H9 (cell line): Measurements from ENCODE around the gene ABCC12. TPM values are rescaled to one million over a fixed set of nuclear protein-coding genes. Genes with fewer than 3 reads are reported as not detected.

ENCODE experiments used
- DNase-seq: peaks from one replicate; pipeline ENCODE4 v3.0.0-alpha.2; 2017
- H2AFZ ChIP-seq: one replicate; pipeline ENCODE4 v1.6.1; 2013; ENCODE audit warnings: mild to moderate bottlenecking, low read length, control low read depth, moderate library complexity
- H2AK5ac ChIP-seq: 2 replicates; pipeline ENCODE4 v1.6.1; 2013; ENCODE audit warnings: low read length, control low read depth, mixed read lengths; ENCODE audit not compliant: insufficient read length
- H2BK120ac ChIP-seq: one replicate; pipeline ENCODE4 v1.6.1; 2013; ENCODE audit warnings: low read depth, mild to moderate bottlenecking, low read length, control low read depth, inconsistent platforms; ENCODE audit not compliant: poor library complexity, severe bottlenecking
- H2BK12ac ChIP-seq: 2 replicates; pipeline ENCODE4 v1.6.1; 2013; ENCODE audit warnings: low read length, control low read depth, mixed read lengths, low read depth; ENCODE audit not compliant: insufficient read length
- H2BK15ac ChIP-seq: 2 replicates; pipeline ENCODE4 v1.6.1; 2013; ENCODE audit warnings: low read depth, low read length, control low read depth
- H2BK20ac ChIP-seq: one replicate; pipeline ENCODE4 v1.6.1; 2013; ENCODE audit warnings: low read depth, mild to moderate bottlenecking, low read length, control low read depth, inconsistent platforms; ENCODE audit not compliant: poor library complexity, severe bottlenecking
- H2BK5ac ChIP-seq: 2 replicates; pipeline ENCODE4 v1.6.1; 2013; ENCODE audit warnings: low read length, control low read depth, mixed read lengths; ENCODE audit not compliant: insufficient read length
- H3K14ac ChIP-seq: 2 replicates; pipeline ENCODE4 v1.6.1; 2013; ENCODE audit warnings: low read length, control low read depth; ENCODE audit not compliant: insufficient read depth
- H3K18ac ChIP-seq: 2 replicates; pipeline ENCODE4 v1.6.1; 2013; ENCODE audit warnings: low read depth, mild to moderate bottlenecking, mixed read lengths, low read length, control low read depth; ENCODE audit not compliant: insufficient read length
- H3K23ac ChIP-seq: 2 replicates; pipeline ENCODE4 v1.6.1; 2013; ENCODE audit warnings: low read length, control low read depth, mixed read lengths, low read depth; ENCODE audit not compliant: insufficient read length
- H3K23me2 ChIP-seq: 2 replicates; pipeline ENCODE4 v1.6.1; 2013; ENCODE audit warnings: low read depth, mild to moderate bottlenecking, mixed read lengths, low read length, control low read depth; ENCODE audit not compliant: insufficient read length, poor library complexity, severe bottlenecking
- H3K27ac ChIP-seq: 2 replicates; pipeline ENCODE4 v1.5.1; 2013; ENCODE audit warnings: low read length, control low read depth, mixed read lengths, low read depth; ENCODE audit not compliant: insufficient read length
- H3K27me3 ChIP-seq: 2 replicates; pipeline ENCODE4 v1.6.1; 2013; ENCODE audit warnings: low read length, control low read depth, inconsistent platforms; ENCODE audit not compliant: insufficient read depth
- H3K4ac ChIP-seq: 2 replicates; pipeline ENCODE4 v1.6.1; 2013; ENCODE audit warnings: low read depth, mild to moderate bottlenecking, control low read depth, inconsistent platforms, low read length, moderate library complexity
- H3K4me1 ChIP-seq: 2 replicates; pipeline ENCODE4 v1.6.1; 2013; ENCODE audit warnings: low read length, control low read depth, inconsistent platforms; ENCODE audit not compliant: insufficient read depth
- H3K4me2 ChIP-seq: 2 replicates; pipeline ENCODE4 v1.6.1; 2013; ENCODE audit warnings: low read length, control low read depth, mixed read lengths; ENCODE audit not compliant: insufficient read length, insufficient read depth
- H3K56ac ChIP-seq: 2 replicates; pipeline ENCODE4 v1.6.1; 2013; ENCODE audit warnings: low read depth, mild to moderate bottlenecking, mixed read lengths, low read length, control low read depth; ENCODE audit not compliant: insufficient read length
- H3K79me1 ChIP-seq: 2 replicates; pipeline ENCODE4 v1.6.1; 2013; ENCODE audit warnings: low read depth, mild to moderate bottlenecking, moderate library complexity, low read length, control low read depth, inconsistent platforms; ENCODE audit not compliant: insufficient read depth, poor library complexity, severe bottlenecking
- H3K79me2 ChIP-seq: 2 replicates; pipeline ENCODE4 v1.6.1; 2013; ENCODE audit warnings: low read length, control low read depth, inconsistent platforms; ENCODE audit not compliant: insufficient read depth
- H3K9ac ChIP-seq: 2 replicates; pipeline ENCODE4 v1.6.1; 2013; ENCODE audit warnings: low read length, control low read depth, mixed read lengths; ENCODE audit not compliant: insufficient read length; ENCODE audit errors: extremely low read depth
- H3K9me3 ChIP-seq: one replicate; pipeline ENCODE4 v1.6.1; 2013; ENCODE audit warnings: low read depth, low read length, inconsistent platforms; ENCODE audit not compliant: control insufficient read depth
- H3T11ph ChIP-seq: one replicate; pipeline ENCODE4 v1.6.1; 2013; ENCODE audit warnings: mild to moderate bottlenecking, low read length, control low read depth, inconsistent platforms
- H4K20me1 ChIP-seq: one replicate; pipeline ENCODE4 v1.6.1; 2013; ENCODE audit not compliant: control insufficient read depth, insufficient read length, insufficient read depth
- H4K5ac ChIP-seq: 2 replicates; pipeline ENCODE4 v1.6.1; 2013; ENCODE audit warnings: low read depth, mild to moderate bottlenecking, mixed read lengths, low read length, control low read depth; ENCODE audit not compliant: insufficient read length
- H4K8ac ChIP-seq: replicated peaks from 2 replicates; pipeline ENCODE4 v1.6.1; 2013; ENCODE audit warnings: low read length, control low read depth, mixed read lengths, low read depth; ENCODE audit not compliant: insufficient read length
- H4K91ac ChIP-seq: 2 replicates; pipeline ENCODE4 v1.6.1; 2013; ENCODE audit warnings: low read depth, mild to moderate bottlenecking, moderate library complexity, mixed read lengths, low read length, control low read depth; ENCODE audit not compliant: insufficient read length
- H3K27ac Mint-ChIP-seq, 3 experiments: 2 replicates in 2 of 3; 3 replicates in 1 of 3; pipeline ENCODE4 v1.8.0; 2020 to 2021; ENCODE audit warnings: mixed read lengths in 3 of 3, mild to moderate bottlenecking in 1 of 3, moderate library complexity in 1 of 3
- H3K27me3 Mint-ChIP-seq: 2 replicates; pipeline ENCODE4 v1.8.0; 2021; ENCODE audit warnings: low read depth, mild to moderate bottlenecking, moderate library complexity, mixed read lengths
- H3K36me3 Mint-ChIP-seq, 3 experiments: 2 replicates in 2 of 3; 3 replicates in 1 of 3; pipeline ENCODE4 v1.8.0; 2020 to 2021; ENCODE audit warnings: low read depth in 3 of 3, mixed read lengths in 3 of 3; ENCODE audit not compliant: insufficient read depth in 1 of 3
- H3K4me1 Mint-ChIP-seq, 2 experiments: 2 replicates each; pipeline ENCODE4 v1.8.0; 2020; ENCODE audit warnings: mixed read lengths in 2 of 2
- H3K4me3 Mint-ChIP-seq, 2 experiments: 2 replicates in 1 of 2; 3 replicates in 1 of 2; pipeline ENCODE4 v1.8.0; 2020 to 2021; ENCODE audit warnings: mild to moderate bottlenecking in 2 of 2, mixed read lengths in 2 of 2, moderate library complexity in 1 of 2
- H3K9me3 Mint-ChIP-seq, 2 experiments: 2 replicates in 1 of 2; 3 replicates in 1 of 2; pipeline ENCODE4 v1.8.0; 2020; ENCODE audit warnings: mild to moderate bottlenecking in 2 of 2, mixed read lengths in 2 of 2, moderate library complexity in 1 of 2
- CTCF ChIP-seq: fragments of 200-600 bp; sonication (generic); conservative IDR thresholded peaks from 3 replicates; pipeline ENCODE4 v1.8.0; 2021; ENCODE audit warnings: antibody characterized with exemption, mild to moderate bottlenecking
- WGBS: extraction: QIAGEN DNeasy Blood & Tissue Kit; methylation state at CpG from one replicate; pipeline ENCODE4 v1.1.7; 2013; ENCODE audit warnings: missing lambda C conversion rate, low lambda C conversion rate, mixed read lengths; ENCODE audit not compliant: insufficient read length; ENCODE audit errors: extremely low coverage; 5-methylcytosine and 5-hydroxymethylcytosine counted together
- total RNA-seq: library from RNA; stranded (reverse); gene quantifications from 2 replicates; pipeline ENCODE4 v1.2.1, GENCODE V29; 2021

ABCC12 gene
- total RNA-seq, 1 experiment from 2014 or later: 0.09 TPM

GRCh38 chr16:48188449-48189102, 32.8 kb upstream of the ABCC12 start:
- no peak overlapping the region for H4K8ac ChIP-seq
- H4K5ac ChIP-seq: no peak overlapping the region
- no peak overlapping the region for H3T11ph ChIP-seq
- no peaks in the 10 kb centered on the region for H3K79me2 ChIP-seq
- H3K27me3 ChIP-seq: no peaks in the 10 kb centered on the region
- no peaks in the 10 kb centered on the region; a peak in 1 of 7 replicates for H3K36me3 Mint-ChIP-seq
- no peaks in the 10 kb centered on the region for H3K4me1 ChIP-seq
- H3K27ac Mint-ChIP-seq: no peak overlapping the region; a peak in 1 of 7 replicates
- no peaks in the 10 kb centered on the region for H3K23me2 ChIP-seq
- H3K9ac ChIP-seq: no peak overlapping the region
- DNase-seq: no peak
- H3K23ac ChIP-seq: no peak overlapping the region
- H4K91ac ChIP-seq: no peak overlapping the region
- H3K18ac ChIP-seq: no peak overlapping the region
- H3K4me3 Mint-ChIP-seq: no peak overlapping the region
- H3K56ac ChIP-seq: no peak overlapping the region
- H2AFZ ChIP-seq: no peak overlapping the region
- WGBS: no CpG with 5 or more reads among the region's 6 CpGs
- no peaks in the 10 kb centered on the region for H3K9me3 Mint-ChIP-seq
- H3K27ac ChIP-seq: no peak overlapping the region
- H3K79me1 ChIP-seq: no peaks in the 10 kb centered on the region
- no peak overlapping the region for H3K14ac ChIP-seq
- no peak overlapping the region for H2BK15ac ChIP-seq
- no peaks in the 10 kb centered on the region for H4K20me1 ChIP-seq
- H2BK20ac ChIP-seq: no peak overlapping the region
- no peaks in the 10 kb centered on the region for H3K27me3 Mint-ChIP-seq
- H2BK120ac ChIP-seq: no peak overlapping the region
- peaks cover 2 to 7% of the 10 kb centered on the region in 2 experiments; a peak in 3 of 4 replicates for H3K4me1 Mint-ChIP-seq
- no peak overlapping the region for H2BK12ac ChIP-seq
- H2AK5ac ChIP-seq: no peak overlapping the region
- no peak overlapping the region for H3K4ac ChIP-seq
- H3K9me3 ChIP-seq: no peaks in the 10 kb centered on the region
- no peak overlapping the region for H2BK5ac ChIP-seq
- H3K4me2 ChIP-seq: no peak overlapping the region
- no peak for TF ChIP-seq CTCF
